H9 (cell line): ENCODE data around the gene GPR156. TPM values are rescaled to one million over a fixed set of nuclear protein-coding genes. Genes with fewer than 3 reads are reported as not detected.

ENCODE experiments used
- DNase-seq: peaks from one replicate; pipeline ENCODE4 v3.0.0-alpha.2; 2017
- H2AFZ ChIP-seq: one replicate; pipeline ENCODE4 v1.6.1; 2013; ENCODE audit warnings: mild to moderate bottlenecking, low read length, control low read depth, moderate library complexity
- H2AK5ac ChIP-seq: 2 replicates; pipeline ENCODE4 v1.6.1; 2013; ENCODE audit warnings: low read length, control low read depth, mixed read lengths; ENCODE audit not compliant: insufficient read length
- H2BK120ac ChIP-seq: one replicate; pipeline ENCODE4 v1.6.1; 2013; ENCODE audit warnings: low read depth, mild to moderate bottlenecking, low read length, control low read depth, inconsistent platforms; ENCODE audit not compliant: poor library complexity, severe bottlenecking
- H2BK12ac ChIP-seq: 2 replicates; pipeline ENCODE4 v1.6.1; 2013; ENCODE audit warnings: low read length, control low read depth, mixed read lengths, low read depth; ENCODE audit not compliant: insufficient read length
- H2BK15ac ChIP-seq: 2 replicates; pipeline ENCODE4 v1.6.1; 2013; ENCODE audit warnings: low read depth, low read length, control low read depth
- H2BK20ac ChIP-seq: one replicate; pipeline ENCODE4 v1.6.1; 2013; ENCODE audit warnings: low read depth, mild to moderate bottlenecking, low read length, control low read depth, inconsistent platforms; ENCODE audit not compliant: poor library complexity, severe bottlenecking
- H2BK5ac ChIP-seq: 2 replicates; pipeline ENCODE4 v1.6.1; 2013; ENCODE audit warnings: low read length, control low read depth, mixed read lengths; ENCODE audit not compliant: insufficient read length
- H3K14ac ChIP-seq: 2 replicates; pipeline ENCODE4 v1.6.1; 2013; ENCODE audit warnings: low read length, control low read depth; ENCODE audit not compliant: insufficient read depth
- H3K18ac ChIP-seq: 2 replicates; pipeline ENCODE4 v1.6.1; 2013; ENCODE audit warnings: low read depth, mild to moderate bottlenecking, mixed read lengths, low read length, control low read depth; ENCODE audit not compliant: insufficient read length
- H3K23ac ChIP-seq: 2 replicates; pipeline ENCODE4 v1.6.1; 2013; ENCODE audit warnings: low read length, control low read depth, mixed read lengths, low read depth; ENCODE audit not compliant: insufficient read length
- H3K23me2 ChIP-seq: 2 replicates; pipeline ENCODE4 v1.6.1; 2013; ENCODE audit warnings: low read depth, mild to moderate bottlenecking, mixed read lengths, low read length, control low read depth; ENCODE audit not compliant: insufficient read length, poor library complexity, severe bottlenecking
- H3K27ac ChIP-seq: 2 replicates; pipeline ENCODE4 v1.5.1; 2013; ENCODE audit warnings: low read length, control low read depth, mixed read lengths, low read depth; ENCODE audit not compliant: insufficient read length
- H3K27me3 ChIP-seq: 2 replicates; pipeline ENCODE4 v1.6.1; 2013; ENCODE audit warnings: low read length, control low read depth, inconsistent platforms; ENCODE audit not compliant: insufficient read depth
- H3K4ac ChIP-seq: 2 replicates; pipeline ENCODE4 v1.6.1; 2013; ENCODE audit warnings: low read depth, mild to moderate bottlenecking, control low read depth, inconsistent platforms, low read length, moderate library complexity
- H3K4me1 ChIP-seq: 2 replicates; pipeline ENCODE4 v1.6.1; 2013; ENCODE audit warnings: low read length, control low read depth, inconsistent platforms; ENCODE audit not compliant: insufficient read depth
- H3K4me2 ChIP-seq: 2 replicates; pipeline ENCODE4 v1.6.1; 2013; ENCODE audit warnings: low read length, control low read depth, mixed read lengths; ENCODE audit not compliant: insufficient read length, insufficient read depth
- H3K56ac ChIP-seq: 2 replicates; pipeline ENCODE4 v1.6.1; 2013; ENCODE audit warnings: low read depth, mild to moderate bottlenecking, mixed read lengths, low read length, control low read depth; ENCODE audit not compliant: insufficient read length
- H3K79me1 ChIP-seq: 2 replicates; pipeline ENCODE4 v1.6.1; 2013; ENCODE audit warnings: low read depth, mild to moderate bottlenecking, moderate library complexity, low read length, control low read depth, inconsistent platforms; ENCODE audit not compliant: insufficient read depth, poor library complexity, severe bottlenecking
- H3K79me2 ChIP-seq: 2 replicates; pipeline ENCODE4 v1.6.1; 2013; ENCODE audit warnings: low read length, control low read depth, inconsistent platforms; ENCODE audit not compliant: insufficient read depth
- H3K9ac ChIP-seq: 2 replicates; pipeline ENCODE4 v1.6.1; 2013; ENCODE audit warnings: low read length, control low read depth, mixed read lengths; ENCODE audit not compliant: insufficient read length; ENCODE audit errors: extremely low read depth
- H3K9me3 ChIP-seq: one replicate; pipeline ENCODE4 v1.6.1; 2013; ENCODE audit warnings: low read depth, low read length, inconsistent platforms; ENCODE audit not compliant: control insufficient read depth
- H3T11ph ChIP-seq: one replicate; pipeline ENCODE4 v1.6.1; 2013; ENCODE audit warnings: mild to moderate bottlenecking, low read length, control low read depth, inconsistent platforms
- H4K20me1 ChIP-seq: one replicate; pipeline ENCODE4 v1.6.1; 2013; ENCODE audit not compliant: control insufficient read depth, insufficient read length, insufficient read depth
- H4K5ac ChIP-seq: 2 replicates; pipeline ENCODE4 v1.6.1; 2013; ENCODE audit warnings: low read depth, mild to moderate bottlenecking, mixed read lengths, low read length, control low read depth; ENCODE audit not compliant: insufficient read length
- H4K8ac ChIP-seq: replicated peaks from 2 replicates; pipeline ENCODE4 v1.6.1; 2013; ENCODE audit warnings: low read length, control low read depth, mixed read lengths, low read depth; ENCODE audit not compliant: insufficient read length
- H4K91ac ChIP-seq: 2 replicates; pipeline ENCODE4 v1.6.1; 2013; ENCODE audit warnings: low read depth, mild to moderate bottlenecking, moderate library complexity, mixed read lengths, low read length, control low read depth; ENCODE audit not compliant: insufficient read length
- H3K27ac Mint-ChIP-seq, 3 experiments: 2 replicates in 2 of 3; 3 replicates in 1 of 3; pipeline ENCODE4 v1.8.0; 2020 to 2021; ENCODE audit warnings: mixed read lengths in 3 of 3, mild to moderate bottlenecking in 1 of 3, moderate library complexity in 1 of 3
- H3K27me3 Mint-ChIP-seq: 2 replicates; pipeline ENCODE4 v1.8.0; 2021; ENCODE audit warnings: low read depth, mild to moderate bottlenecking, moderate library complexity, mixed read lengths
- H3K36me3 Mint-ChIP-seq, 3 experiments: 2 replicates in 2 of 3; 3 replicates in 1 of 3; pipeline ENCODE4 v1.8.0; 2020 to 2021; ENCODE audit warnings: low read depth in 3 of 3, mixed read lengths in 3 of 3; ENCODE audit not compliant: insufficient read depth in 1 of 3
- H3K4me1 Mint-ChIP-seq, 2 experiments: 2 replicates each; pipeline ENCODE4 v1.8.0; 2020; ENCODE audit warnings: mixed read lengths in 2 of 2
- H3K4me3 Mint-ChIP-seq, 2 experiments: 2 replicates in 1 of 2; 3 replicates in 1 of 2; pipeline ENCODE4 v1.8.0; 2020 to 2021; ENCODE audit warnings: mild to moderate bottlenecking in 2 of 2, mixed read lengths in 2 of 2, moderate library complexity in 1 of 2
- H3K9me3 Mint-ChIP-seq, 2 experiments: 2 replicates in 1 of 2; 3 replicates in 1 of 2; pipeline ENCODE4 v1.8.0; 2020; ENCODE audit warnings: mild to moderate bottlenecking in 2 of 2, mixed read lengths in 2 of 2, moderate library complexity in 1 of 2
- WGBS: extraction: QIAGEN DNeasy Blood & Tissue Kit; methylation state at CpG from one replicate; pipeline ENCODE4 v1.1.7; 2013; ENCODE audit warnings: missing lambda C conversion rate, low lambda C conversion rate, mixed read lengths; ENCODE audit not compliant: insufficient read length; ENCODE audit errors: extremely low coverage; 5-methylcytosine and 5-hydroxymethylcytosine counted together
- total RNA-seq: library from RNA; stranded (reverse); gene quantifications from 2 replicates; pipeline ENCODE4 v1.2.1, GENCODE V29; 2021
- TF ChIP-seq, protein P1 (sequence below): fragments of 200-600 bp; sonication (generic); conservative IDR thresholded peaks from 3 replicates; pipeline ENCODE4 v1.8.0; 2021; ENCODE audit warnings: antibody characterized with exemption, mild to moderate bottlenecking

The GPR156 gene
- total RNA-seq, 1 experiment from 2014 or later, result 1.8 TPM

DNA sequence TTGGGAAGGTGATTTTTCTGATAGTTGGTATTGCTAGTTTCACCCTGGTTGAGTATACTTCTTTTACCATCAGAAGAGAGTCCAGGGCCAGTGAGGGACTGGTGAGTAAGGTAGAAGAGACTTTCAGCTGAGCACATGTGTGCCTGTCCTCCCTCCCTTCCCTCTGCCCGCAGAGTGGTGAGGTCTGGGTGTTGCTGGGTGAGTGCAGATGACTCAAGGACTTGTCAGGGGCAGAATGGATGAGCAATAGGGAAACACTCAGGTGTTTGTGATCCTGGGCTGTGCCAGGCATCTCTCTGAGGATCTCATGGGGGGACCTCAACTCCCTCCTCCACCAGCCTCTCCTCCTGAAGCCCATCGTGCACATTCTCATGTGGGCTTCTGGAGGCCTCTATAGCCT lies 114.8 kb downstream of the GPR156 start:
- no peak overlapping the region for H3K4ac ChIP-seq
- H2BK20ac ChIP-seq, result no peak overlapping the region
- H2AFZ ChIP-seq, result no peak overlapping the region
- no peaks in the 10 kb centered on the region for H3K27me3 ChIP-seq
- no peaks in the 10 kb centered on the region for H3K27me3 Mint-ChIP-seq
- H3K9me3 ChIP-seq, result no peaks in the 10 kb centered on the region
- no peak overlapping the region for H3K4me2 ChIP-seq
- H2BK15ac ChIP-seq, result no peak overlapping the region
- H3K23me2 ChIP-seq, result no peaks in the 10 kb centered on the region
- no peak overlapping the region for H3K9ac ChIP-seq
- H4K20me1 ChIP-seq, result no peaks in the 10 kb centered on the region
- H3K14ac ChIP-seq, result no peak overlapping the region
- no peaks in the 10 kb centered on the region for H3K4me1 Mint-ChIP-seq
- H3K4me1 ChIP-seq, result no peaks in the 10 kb centered on the region
- no peak for DNase-seq
- no peaks in the 10 kb centered on the region for H3K9me3 Mint-ChIP-seq
- H3K36me3 Mint-ChIP-seq, result no peaks in the 10 kb centered on the region
- no peak overlapping the region for H4K91ac ChIP-seq
- H4K5ac ChIP-seq, result no peak overlapping the region
- no peaks in the 10 kb centered on the region for H3K79me2 ChIP-seq
- no peak overlapping the region for H3T11ph ChIP-seq
- H2BK12ac ChIP-seq, result no peak overlapping the region
- H3K56ac ChIP-seq, result no peak overlapping the region
- no peak overlapping the region for H2AK5ac ChIP-seq
- WGBS, result no CpG with 5 or more reads among the region's 2 CpGs
- no peak overlapping the region for H3K27ac ChIP-seq
- no peak overlapping the region for H4K8ac ChIP-seq
- no peaks in the 10 kb centered on the region for H3K79me1 ChIP-seq
- no peak overlapping the region for H2BK120ac ChIP-seq
- H3K27ac Mint-ChIP-seq, result no peak overlapping the region
- no peak overlapping the region for H3K18ac ChIP-seq
- H3K23ac ChIP-seq, result no peak overlapping the region
- H3K4me3 Mint-ChIP-seq, result no peak overlapping the region
- TF ChIP-seq, protein P1, sequence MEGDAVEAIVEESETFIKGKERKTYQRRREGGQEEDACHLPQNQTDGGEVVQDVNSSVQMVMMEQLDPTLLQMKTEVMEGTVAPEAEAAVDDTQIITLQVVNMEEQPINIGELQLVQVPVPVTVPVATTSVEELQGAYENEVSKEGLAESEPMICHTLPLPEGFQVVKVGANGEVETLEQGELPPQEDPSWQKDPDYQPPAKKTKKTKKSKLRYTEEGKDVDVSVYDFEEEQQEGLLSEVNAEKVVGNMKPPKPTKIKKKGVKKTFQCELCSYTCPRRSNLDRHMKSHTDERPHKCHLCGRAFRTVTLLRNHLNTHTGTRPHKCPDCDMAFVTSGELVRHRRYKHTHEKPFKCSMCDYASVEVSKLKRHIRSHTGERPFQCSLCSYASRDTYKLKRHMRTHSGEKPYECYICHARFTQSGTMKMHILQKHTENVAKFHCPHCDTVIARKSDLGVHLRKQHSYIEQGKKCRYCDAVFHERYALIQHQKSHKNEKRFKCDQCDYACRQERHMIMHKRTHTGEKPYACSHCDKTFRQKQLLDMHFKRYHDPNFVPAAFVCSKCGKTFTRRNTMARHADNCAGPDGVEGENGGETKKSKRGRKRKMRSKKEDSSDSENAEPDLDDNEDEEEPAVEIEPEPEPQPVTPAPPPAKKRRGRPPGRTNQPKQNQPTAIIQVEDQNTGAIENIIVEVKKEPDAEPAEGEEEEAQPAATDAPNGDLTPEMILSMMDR, result no peak
- H2BK5ac ChIP-seq, result no peak overlapping the region
